ENCODE results near the gene FGF9.

DNA sequence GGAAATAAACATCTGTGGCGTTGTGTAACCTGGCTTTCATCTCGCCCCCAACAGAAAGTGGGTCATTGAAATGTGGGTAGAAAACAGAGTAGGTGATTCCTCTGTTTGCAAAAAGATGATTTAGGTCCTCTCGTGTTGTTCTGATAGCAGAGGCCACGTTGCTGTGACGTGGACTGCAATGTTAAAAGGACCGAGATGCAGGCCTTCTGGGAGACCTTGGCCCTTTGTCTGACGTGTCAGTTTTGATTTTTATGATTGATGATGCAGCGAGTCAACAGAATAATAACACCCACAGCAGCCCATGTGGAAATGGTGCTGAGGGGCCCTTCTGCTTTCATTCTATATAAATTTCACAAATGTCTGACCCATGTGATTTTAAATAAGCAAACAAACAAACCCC is 68.9 kb downstream of the FGF9 start:
- TF ChIP-seq, protein P1, sequence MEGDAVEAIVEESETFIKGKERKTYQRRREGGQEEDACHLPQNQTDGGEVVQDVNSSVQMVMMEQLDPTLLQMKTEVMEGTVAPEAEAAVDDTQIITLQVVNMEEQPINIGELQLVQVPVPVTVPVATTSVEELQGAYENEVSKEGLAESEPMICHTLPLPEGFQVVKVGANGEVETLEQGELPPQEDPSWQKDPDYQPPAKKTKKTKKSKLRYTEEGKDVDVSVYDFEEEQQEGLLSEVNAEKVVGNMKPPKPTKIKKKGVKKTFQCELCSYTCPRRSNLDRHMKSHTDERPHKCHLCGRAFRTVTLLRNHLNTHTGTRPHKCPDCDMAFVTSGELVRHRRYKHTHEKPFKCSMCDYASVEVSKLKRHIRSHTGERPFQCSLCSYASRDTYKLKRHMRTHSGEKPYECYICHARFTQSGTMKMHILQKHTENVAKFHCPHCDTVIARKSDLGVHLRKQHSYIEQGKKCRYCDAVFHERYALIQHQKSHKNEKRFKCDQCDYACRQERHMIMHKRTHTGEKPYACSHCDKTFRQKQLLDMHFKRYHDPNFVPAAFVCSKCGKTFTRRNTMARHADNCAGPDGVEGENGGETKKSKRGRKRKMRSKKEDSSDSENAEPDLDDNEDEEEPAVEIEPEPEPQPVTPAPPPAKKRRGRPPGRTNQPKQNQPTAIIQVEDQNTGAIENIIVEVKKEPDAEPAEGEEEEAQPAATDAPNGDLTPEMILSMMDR (IDR thresholded peaks at IDR 0.05): no peak
- TF ChIP-seq POLR2A (IDR thresholded peaks at IDR 0.05): no peak
- no peak for TF ChIP-seq POLR2AphosphoS5 (IDR thresholded peaks at IDR 0.05)
- no peak for TF ChIP-seq EP300 (IDR thresholded peaks at IDR 0.05)

Measured in stomach (tissue), 4 donors.